WTC11 (cell line): Measurements from ENCODE around the gene GLYATL1B.
"Not testable (repeated sequence)": the region's sequence is repeated elsewhere in the genome, so short reads cannot be mapped to it uniquely, and the experiment has no call there.

Experiments used
- CTCF ChIP-seq: fragments of 200-600 bp; IDR thresholded peaks from 2 replicates; pipeline ENCODE4 v1.8.0; 2022; ENCODE audit warnings: antibody characterized with exemption
- JUN ChIP-seq: sonication (generic); formaldehyde crosslinking; IDR thresholded peaks from 2 replicates; pipeline ENCODE4 v1.8.0; 2023; ENCODE audit warnings: mild to moderate bottlenecking, missing genetic modification reagents
- MAX ChIP-seq: sonication (generic); formaldehyde crosslinking; IDR thresholded peaks from 2 replicates; pipeline ENCODE4 v1.8.0; 2022; ENCODE audit warnings: mild to moderate bottlenecking, missing genetic modification reagents
- ZNF121 ChIP-seq: sonication (generic); formaldehyde crosslinking; IDR thresholded peaks from 2 replicates; pipeline ENCODE4 v1.8.0; 2023; ENCODE audit warnings: missing genetic modification reagents

- not testable (repeated sequence) for TF ChIP-seq CTCF; ZNF121 (CRISPR knock-in tag); MAX (CRISPR knock-in tag); JUN (CRISPR knock-in tag)
These were observed 21.9 kb upstream of the GLYATL1B start for GRCh38 chr11:59063996-59064727.
